Duodenal mucosa (tissue), 2 donors: ENCODE data around the gene LDHA.

Source experiments
- H3K27ac ChIP-seq: one replicate; pipeline ENCODE4 v1.7.0; 2013; ENCODE audit warnings: low read depth, low read length
- H3K27me3 ChIP-seq, 2 donors: one replicate each; pipeline ENCODE4 v1.7.0; 2013; ENCODE audit warnings: low read length in 2 of 2, control low read depth in 1 of 2; ENCODE audit not compliant: insufficient read depth in 2 of 2, control insufficient read depth in 1 of 2
- H3K36me3 ChIP-seq, 2 donors: one replicate each; pipeline ENCODE4 v1.7.0; 2013; ENCODE audit warnings: low read length in 2 of 2, control low read depth in 1 of 2; ENCODE audit not compliant: insufficient read depth in 2 of 2, control insufficient read depth in 1 of 2
- H3K4me1 ChIP-seq, 2 donors: one replicate each; pipeline ENCODE4 v1.7.0; 2013; ENCODE audit warnings: low read length in 2 of 2, control low read depth in 1 of 2; ENCODE audit not compliant: insufficient read depth in 2 of 2, control insufficient read depth in 1 of 2
- H3K4me3 ChIP-seq, 2 donors: one replicate each; pipeline ENCODE4 v1.7.0; 2013; ENCODE audit warnings: low read length in 2 of 2, low read depth in 1 of 2
- H3K9ac ChIP-seq, 2 donors: one replicate each; pipeline ENCODE4 v1.7.0; 2013; ENCODE audit warnings: low read length in 2 of 2, low read depth in 1 of 2
- H3K9me3 ChIP-seq, 2 donors: one replicate each; pipeline ENCODE4 v1.7.0; 2013; ENCODE audit warnings: low read length in 2 of 2, control low read depth in 1 of 2; ENCODE audit not compliant: control insufficient read depth in 1 of 2

LDHA gene

DNA sequence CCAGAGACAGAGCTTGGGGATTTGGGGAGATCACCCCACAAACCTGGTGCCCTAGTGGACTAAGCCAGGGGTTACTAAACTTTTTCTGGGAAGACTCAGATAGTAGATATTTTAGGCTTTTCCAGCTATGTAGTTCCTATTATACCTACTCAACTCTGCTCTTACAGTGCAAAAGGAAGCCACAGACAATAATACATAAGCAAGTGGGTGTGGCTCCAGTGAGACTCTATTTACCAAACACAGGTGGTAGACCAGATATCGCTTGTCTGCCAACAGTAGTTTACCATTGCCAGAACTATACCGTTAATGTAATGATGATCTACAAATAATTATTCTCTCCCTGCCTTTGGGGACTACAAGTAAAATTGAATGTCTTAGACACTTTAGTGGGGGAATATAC lies 24.7 kb downstream of the LDHA start:
- no peak overlapping the region for H3K27ac ChIP-seq
- no peak overlapping the region for H3K9ac ChIP-seq
- no peaks in the 10 kb centered on the region for H3K27me3 ChIP-seq
- H3K4me1 ChIP-seq, result no peaks in the 10 kb centered on the region
- no peaks in the 10 kb centered on the region for H3K36me3 ChIP-seq
- H3K4me3 ChIP-seq, result no peak overlapping the region
- H3K9me3 ChIP-seq, result no peaks in the 10 kb centered on the region

DNA sequence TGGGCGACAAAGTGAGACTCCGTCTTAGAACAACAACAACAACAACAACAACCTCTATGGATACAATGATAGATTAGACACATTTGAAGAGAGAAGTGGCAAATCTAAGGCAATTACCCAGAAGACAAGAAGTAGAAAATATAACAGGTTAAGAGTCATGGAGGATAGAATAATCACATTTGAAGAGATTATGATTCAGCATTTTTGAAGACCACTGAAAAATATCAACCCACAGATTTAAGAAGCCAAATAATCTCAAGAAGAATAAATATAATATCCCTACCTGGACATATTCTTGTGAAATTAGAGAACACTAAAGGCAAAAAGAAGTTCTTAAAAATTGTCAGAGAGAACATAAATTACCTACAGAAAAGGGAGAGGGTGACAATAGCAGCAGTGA lies 25.7 kb downstream of the LDHA start:
- no peaks in the 10 kb centered on the region for H3K9me3 ChIP-seq

DNA sequence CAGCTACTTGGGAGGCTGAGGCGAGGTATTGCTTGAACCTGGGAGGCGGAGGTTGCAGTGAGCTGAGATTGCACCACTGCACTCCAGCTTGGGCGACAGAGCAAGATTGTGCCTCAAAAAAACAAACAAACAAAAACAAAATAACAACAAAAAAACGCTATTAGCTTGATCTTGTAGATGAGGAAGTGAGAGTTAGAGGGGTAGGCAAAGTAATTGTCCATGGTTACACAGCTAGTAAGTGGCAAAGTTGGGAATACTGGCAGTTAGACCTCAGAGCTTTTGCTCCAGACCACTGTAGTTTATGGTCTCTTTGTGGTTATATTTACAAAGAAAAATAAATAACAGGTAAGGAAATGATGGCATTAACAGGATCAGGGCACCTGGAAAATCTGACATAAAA lies 32.9 kb downstream of the LDHA start:
- no peaks in the 10 kb centered on the region for H3K4me1 ChIP-seq
- H3K4me3 ChIP-seq, result no peak overlapping the region
- no peaks in the 10 kb centered on the region for H3K9me3 ChIP-seq
- no peak overlapping the region for H3K27ac ChIP-seq
- no peak overlapping the region for H3K9ac ChIP-seq
- H3K36me3 ChIP-seq, result no peaks in the 10 kb centered on the region
- H3K27me3 ChIP-seq, result no peaks in the 10 kb centered on the region

More for the DNA sequence above, 25.7 kb downstream of the LDHA start:
- Histone ChIP-seq H3K36me3 (no peaks in the 10 kb centered on the region), H3K9ac (no peak overlapping the region), H3K27ac (no peak overlapping the region), H3K4me1 (no peaks in the 10 kb centered on the region), H3K4me3 (no peak overlapping the region), H3K27me3 (no peaks in the 10 kb centered on the region)

DNA sequence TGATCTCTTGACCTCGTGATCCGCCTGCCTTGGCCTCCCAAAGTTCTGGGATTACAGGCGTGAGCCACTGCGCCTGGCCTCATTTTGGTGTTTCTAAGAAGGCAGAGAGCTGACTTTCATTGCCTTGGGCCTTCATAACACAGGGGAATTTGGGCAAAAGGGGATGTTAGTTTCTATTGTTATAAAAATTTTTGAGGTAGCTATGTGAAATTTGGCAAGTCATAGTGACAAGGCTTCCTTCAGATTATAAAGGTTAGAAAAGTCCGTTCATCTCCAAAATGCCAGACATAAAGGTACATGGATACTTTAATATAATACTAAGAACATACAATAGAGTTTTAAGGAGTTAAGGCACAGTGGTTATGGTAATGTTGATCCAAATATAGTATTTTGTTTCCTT lies 35.0 kb downstream of the LDHA start:
- Histone ChIP-seq H3K27ac (no peak overlapping the region), H3K9me3 (no peaks in the 10 kb centered on the region), H3K4me3 (no peak overlapping the region), H3K9ac (no peak overlapping the region), H3K27me3 (no peaks in the 10 kb centered on the region), H3K36me3 (no peaks in the 10 kb centered on the region), H3K4me1 (no peaks in the 10 kb centered on the region)

DNA sequence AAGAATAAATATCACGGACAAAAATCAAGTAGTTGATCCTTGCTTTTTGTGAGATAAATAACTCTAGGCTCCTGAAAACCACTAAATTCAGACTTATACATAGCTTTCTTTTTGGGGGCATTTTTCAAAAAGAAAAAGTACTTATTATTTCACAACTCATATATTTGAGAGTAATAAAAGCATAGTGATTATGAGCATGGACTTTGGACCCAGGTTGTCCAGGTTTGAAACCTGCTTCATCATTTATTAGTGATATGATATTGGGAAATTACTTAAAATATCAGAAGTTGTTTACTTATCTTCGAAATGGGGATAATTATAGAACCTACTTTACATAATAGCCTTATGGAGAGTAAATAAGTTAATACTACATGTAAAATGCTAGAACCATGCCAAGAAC lies 44.3 kb downstream of the LDHA start:
- H3K27ac ChIP-seq, result no peak overlapping the region
- no peaks in the 10 kb centered on the region for H3K4me1 ChIP-seq
- H3K9me3 ChIP-seq, result peaks cover 0 to 4% of the 10 kb centered on the region in 2 donors
- H3K27me3 ChIP-seq, result no peaks in the 10 kb centered on the region
- H3K36me3 ChIP-seq, result no peaks in the 10 kb centered on the region
- no peak overlapping the region for H3K4me3 ChIP-seq
- H3K9ac ChIP-seq, result no peak overlapping the region

DNA sequence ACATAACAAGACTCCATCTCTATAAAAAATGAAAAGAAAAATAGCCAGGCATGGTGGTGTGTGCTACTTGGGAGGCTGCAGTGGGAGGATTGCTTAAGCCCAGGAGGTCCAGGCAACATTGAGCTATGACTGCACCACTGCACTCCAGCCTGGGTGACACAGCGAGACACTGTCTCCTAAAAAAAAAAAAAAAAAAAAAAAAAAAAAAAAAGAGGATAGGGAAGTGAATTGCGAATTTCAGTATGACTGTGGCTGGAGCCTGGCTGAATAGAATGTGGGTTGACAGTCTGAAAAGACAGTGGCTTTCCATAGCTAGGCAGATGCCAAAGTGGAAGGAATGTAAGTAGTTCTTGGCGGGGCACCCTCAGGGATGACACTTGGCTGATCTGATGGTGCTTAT lies 54.9 kb downstream of the LDHA start:
- Histone ChIP-seq H3K4me3 (no peak overlapping the region), H3K4me1 (no peaks in the 10 kb centered on the region), H3K27ac (no peak overlapping the region), H3K36me3 (no peaks in the 10 kb centered on the region), H3K9me3 (no peaks in the 10 kb centered on the region), H3K27me3 (no peaks in the 10 kb centered on the region), H3K9ac (no peak overlapping the region)

DNA sequence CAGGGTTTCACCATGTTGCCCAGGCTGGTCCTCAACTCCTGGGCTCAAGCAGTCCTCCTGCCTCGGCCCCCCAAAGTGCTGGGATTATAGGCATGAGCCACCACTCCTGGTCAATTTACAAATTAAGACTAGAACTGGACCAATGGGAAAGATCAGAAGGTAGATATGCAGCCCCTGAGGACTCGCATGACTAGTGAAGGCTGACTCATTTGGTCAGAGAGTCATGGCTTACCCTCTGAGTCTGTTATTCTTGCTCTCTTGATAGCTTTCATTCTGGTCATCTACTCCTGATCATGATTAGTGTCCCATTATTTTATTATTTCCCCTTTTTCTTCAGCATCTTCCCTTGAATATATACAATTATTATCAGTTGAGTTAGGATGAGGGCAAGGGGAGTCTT lies 58.6 kb downstream of the LDHA start:
- no peak overlapping the region for H3K9ac ChIP-seq
- H3K36me3 ChIP-seq, result no peaks in the 10 kb centered on the region
- no peaks in the 10 kb centered on the region for H3K4me1 ChIP-seq
- no peaks in the 10 kb centered on the region for H3K9me3 ChIP-seq
- no peaks in the 10 kb centered on the region for H3K27me3 ChIP-seq
- no peak overlapping the region for H3K4me3 ChIP-seq
- no peak overlapping the region for H3K27ac ChIP-seq

DNA sequence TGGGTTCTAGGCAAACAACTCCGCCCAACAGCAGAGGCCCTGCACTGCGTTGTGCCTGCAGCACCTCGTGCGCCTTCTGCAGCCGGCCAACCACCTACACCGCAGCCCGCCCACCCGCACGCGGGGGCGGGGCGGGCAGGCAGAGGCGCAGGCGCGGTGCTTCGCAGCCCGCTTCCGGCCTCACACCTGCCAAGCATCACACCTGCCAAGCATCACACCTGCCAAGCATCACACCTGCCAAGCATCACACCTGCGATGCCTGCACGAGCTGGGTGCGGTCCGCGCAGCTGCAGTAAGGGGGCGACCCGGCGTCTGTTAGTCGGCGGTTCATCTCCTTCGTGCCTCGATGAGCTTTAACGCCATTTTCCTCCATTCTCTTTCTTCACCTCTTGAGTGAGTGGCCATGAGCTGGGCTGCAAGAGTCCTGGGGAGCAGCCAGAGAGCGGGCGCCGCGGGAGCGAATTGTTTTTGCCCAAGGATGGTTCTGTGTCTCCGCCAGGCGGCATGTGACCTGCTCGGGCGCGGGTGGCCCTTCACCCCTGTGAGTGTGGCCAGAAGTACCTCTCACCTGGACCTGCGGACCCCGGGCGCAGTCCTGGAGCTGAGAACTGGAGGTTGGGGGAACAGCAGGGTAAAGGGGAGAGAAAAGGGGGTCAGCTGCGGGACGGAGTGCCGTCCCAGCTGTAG lies 61.5 kb downstream of the LDHA start, which contains the start of gene LDHAL6A:
TSS of gene LDHAL6A (plus strand) at position 171 of the 687 bp plus-strand sequence. CDS start 825 bp downstream, outside the sequence.
- Histone ChIP-seq H3K4me1 (no peaks in the 10 kb centered on the region), H3K27ac (no peak within 1 kb of the TSS), H3K4me3 (no peak within 1 kb of the TSS), H3K27me3 (no peaks in the 10 kb centered on the region), H3K9ac (no peak within 1 kb of the TSS), H3K9me3 (no peaks in the 10 kb centered on the region), H3K36me3 (no peaks in the 10 kb centered on the region)

DNA sequence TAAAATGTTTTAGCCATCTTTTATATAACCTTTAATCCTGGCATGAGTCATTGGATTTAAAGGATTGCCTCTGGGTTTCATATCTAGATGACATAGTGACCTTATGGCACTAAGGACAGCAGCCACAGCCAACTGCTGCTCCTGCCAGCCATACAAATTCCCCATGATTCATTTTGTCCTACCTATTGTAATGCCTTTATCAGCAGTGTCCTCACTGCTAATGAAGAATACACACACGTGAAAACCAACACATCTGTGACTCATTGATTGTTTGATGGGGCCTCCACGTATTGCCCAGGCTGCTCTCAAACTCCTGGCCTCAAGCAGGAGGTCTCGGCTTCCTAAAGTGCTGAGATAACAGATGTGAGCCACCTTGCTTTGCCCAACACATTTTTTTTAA lies 63.1 kb downstream of the LDHA start:
- H3K27me3 ChIP-seq, result no peaks in the 10 kb centered on the region
- no peaks in the 10 kb centered on the region for H3K36me3 ChIP-seq
- no peak overlapping the region for H3K4me3 ChIP-seq
- no peaks in the 10 kb centered on the region for H3K9me3 ChIP-seq
- no peak overlapping the region for H3K27ac ChIP-seq
- no peak overlapping the region for H3K9ac ChIP-seq
- H3K4me1 ChIP-seq, result no peaks in the 10 kb centered on the region
